Fibroblast of skin of right quadriceps (primary cell): Measurements from ENCODE around the gene FOXN3.
"Not testable (repeated sequence)": the region's sequence is repeated elsewhere in the genome, so short reads cannot be mapped to it uniquely, and the experiment has no call there.

Source experiments
- DNase-seq: peaks from one replicate; pipeline ENCODE4 v3.0.0-alpha.2; 2013

The FOXN3 gene

GRCh38 chr14:89111232-89111631 is 305.8 kb downstream of the FOXN3 start:
- not testable (repeated sequence) for DNase-seq

GRCh38 chr14:89110110-89110509 is 306.9 kb downstream of the FOXN3 start:
- DNase-seq = no peak

- DNase-seq = no peak
Observed at GRCh38 chr14:89108608-89109007, 308.4 kb downstream of the FOXN3 start.

- no peak for DNase-seq
Observed at GRCh38 chr14:89107626-89108025, 309.4 kb downstream of the FOXN3 start.
